HCT116 (cell line): ENCODE measurements around the gene SGTB. TPM values are rescaled to one million over a fixed set of nuclear protein-coding genes. Genes with fewer than 3 reads are reported as not detected.

Experiments
- ATAC-seq: fragments of 200-7000 bp; cut with Tn5 transposase; 2 replicates; pipeline ENCODE4 v1.9.1; 2020; ENCODE audit warnings: mild to moderate bottlenecking, moderate library complexity
- BruUV-seq: library from RNA; stranded (reverse); fragments of 400-500 nt; replicated peaks from 2 replicates; lab custom pipeline; 2021; lab: Mats Ljungman, UMichigan
- CTCF ChIA-PET: fragments of 300-600 bp; sonication (Branson Sonifier 250); formaldehyde crosslinking; loops from one replicate; lab custom pipeline; 2021; ENCODE audit warnings: antibody characterized with exemption; lab: Charles Lee
- POLR2A ChIA-PET: fragments of 300-600, 350-600 bp; sonication (Branson Sonifier 250); formaldehyde crosslinking; loops from one replicate; lab custom pipeline; 2021; ENCODE audit warnings: antibody characterized with exemption; lab: Charles Lee
- RAD21 ChIA-PET, 2 experiments: fragments of 300-600 bp; sonication (Branson Sonifier 250); formaldehyde crosslinking; loops; one replicate each; lab custom pipeline; 2023; ENCODE audit warnings: low total read pairs in 2 of 2; ENCODE audit not compliant: uncharacterized antibody in 2 of 2, unreplicated experiment in 2 of 2, low non-redundant PET in 1 of 2; lab: Charles Lee
- DNase-seq: peaks from one replicate; pipeline ENCODE4 v3.0.0-alpha.2; 2010; ENCODE audit warnings: low read depth, low spot score
- H2AFZ ChIP-seq: fragments of 200-600 bp; shearing (Covaris generic), sonication (generic); 2 replicates; pipeline ENCODE4 v1.6.1; 2017; ENCODE audit warnings: low read depth, mixed run types, mixed read lengths, antibody characterized with exemption, low read length; ENCODE audit not compliant: poor library complexity, severe bottlenecking
- H3K27ac ChIP-seq: 2 replicates; pipeline ENCODE4 v1.5.1; 2012; ENCODE audit warnings: low read depth, low read length
- H3K27me3 ChIP-seq: fragments of 200-600 bp; sonication (generic); 2 replicates; pipeline ENCODE4 v1.6.1; 2016; ENCODE audit warnings: mixed run types, low read length, mixed read lengths; ENCODE audit not compliant: insufficient read depth
- H3K36me3 ChIP-seq, 2 experiments: fragments of 200-500 bp in 1 of 2; fragments of 200-600 bp in 1 of 2; sonication (Bioruptor generic) in 1 of 2; sonication (generic) in 1 of 2; 2 replicates each; pipeline versions ENCODE4 v1.5.1 to v1.6.1; 2014 to 2016; ENCODE audit warnings: low read length in 2 of 2, inconsistent platforms in 1 of 2, mixed read lengths in 1 of 2, mixed run types in 1 of 2; ENCODE audit not compliant: insufficient read depth in 2 of 2, control insufficient read depth in 1 of 2
- H3K4me1 ChIP-seq, 2 experiments: fragments of 200-600 bp in 1 of 2; sonication (generic) in 1 of 2; 2 replicates each; pipeline versions ENCODE4 v1.5.1 to v1.6.1; 2012 to 2017; ENCODE audit warnings: low read length in 2 of 2, inconsistent platforms in 1 of 2, mild to moderate bottlenecking in 1 of 2, mixed read lengths in 1 of 2, mixed run types in 1 of 2, moderate library complexity in 1 of 2; ENCODE audit not compliant: insufficient read depth in 2 of 2, control insufficient read depth in 1 of 2
- H3K4me2 ChIP-seq: fragments of 200-600 bp; sonication (generic); 2 replicates; pipeline ENCODE4 v1.6.1; 2017; ENCODE audit warnings: mixed run types, low read length, mixed read lengths
- H3K4me3 ChIP-seq, 2 experiments: fragments of 200-600 bp in 1 of 2; sonication (generic) in 1 of 2; replicated peaks in 1 of 2; 2 replicates each; pipeline ENCODE4 v1.5.1; 2011 to 2016; ENCODE audit warnings: low read length in 2 of 2, control low read depth in 1 of 2, low read depth in 1 of 2, mild to moderate bottlenecking in 1 of 2, mixed read lengths in 1 of 2, mixed run types in 1 of 2
- H3K79me2 ChIP-seq: fragments of 200-600 bp; sonication (generic); 2 replicates; pipeline ENCODE4 v1.6.1; 2017; ENCODE audit warnings: mild to moderate bottlenecking, mixed run types, low read length, moderate library complexity, mixed read lengths; ENCODE audit not compliant: insufficient read depth
- H3K9ac ChIP-seq: fragments of 200-600 bp; sonication (generic); 2 replicates; pipeline ENCODE4 v1.6.1; 2016; ENCODE audit warnings: low read length, mixed read lengths
- H3K9me2 ChIP-seq: fragments of 200-600 bp; sonication (generic), shearing (Covaris generic); 2 replicates; pipeline ENCODE4 v1.6.1; 2017; ENCODE audit warnings: mixed run types, mild to moderate bottlenecking, moderate library complexity; ENCODE audit not compliant: insufficient read depth
- H3K9me3 ChIP-seq, 2 experiments: fragments of 200-500 bp in 1 of 2; fragments of 200-600 bp in 1 of 2; sonication (Bioruptor generic) in 1 of 2; sonication (generic) in 1 of 2; 2 replicates each; pipeline ENCODE4 v1.6.1; 2014 to 2017; ENCODE audit warnings: low read length in 2 of 2, mixed read lengths in 2 of 2, inconsistent platforms in 1 of 2, low read depth in 1 of 2, mild to moderate bottlenecking in 1 of 2, mixed run types in 1 of 2, moderate library complexity in 1 of 2; ENCODE audit not compliant: control insufficient read depth in 1 of 2, insufficient read depth in 1 of 2
- H4K20me1 ChIP-seq: fragments of 200-600 bp; sonication (generic), shearing (Covaris generic); 2 replicates; pipeline ENCODE4 v1.6.1; 2017; ENCODE audit warnings: mixed run types, mild to moderate bottlenecking, moderate library complexity; ENCODE audit not compliant: insufficient read depth
- CBX3 ChIP-seq: IDR thresholded peaks from 2 replicates; pipeline ENCODE4 v1.6.1; 2012; ENCODE audit warnings: low read depth
- CEBPB ChIP-seq: IDR thresholded peaks from 2 replicates; pipeline ENCODE4 v1.6.1; 2012; ENCODE audit warnings: low read depth
- EGR1 ChIP-seq: IDR thresholded peaks from 2 replicates; pipeline ENCODE4 v1.6.1; 2012; ENCODE audit warnings: low read depth
- ELF1 ChIP-seq: IDR thresholded peaks from 2 replicates; pipeline ENCODE4 v1.6.1; 2012; ENCODE audit warnings: low read depth, borderline replicate concordance
- EZH2 ChIP-seq: fragments of 200-600 bp; sonication (generic); IDR thresholded peaks from 2 replicates; pipeline ENCODE4 v1.6.1; 2017; ENCODE audit warnings: antibody characterized with exemption, mixed run types
- EZH2phosphoT487 ChIP-seq: fragments of 200-600 bp; IDR thresholded peaks from 2 replicates; pipeline ENCODE4 v1.6.1; 2018; ENCODE audit warnings: antibody characterized with exemption, borderline replicate concordance
- JUND ChIP-seq: IDR thresholded peaks from 2 replicates; pipeline ENCODE4 v1.6.1; 2012
- POLR2A ChIP-seq: IDR thresholded peaks from 2 replicates; pipeline ENCODE4 v1.7.0; 2011; ENCODE audit warnings: borderline replicate concordance; ENCODE audit not compliant: insufficient read depth, insufficient read length; ENCODE audit errors: extremely low read depth
- POLR2AphosphoS5 ChIP-seq: IDR thresholded peaks from 2 replicates; pipeline ENCODE4 v1.6.1; 2011; ENCODE audit warnings: mild to moderate bottlenecking, low read depth, low read length, moderate library complexity
- RAD21 ChIP-seq: IDR thresholded peaks from 2 replicates; pipeline ENCODE4 v1.6.1; 2012; ENCODE audit warnings: low read depth, mild to moderate bottlenecking
- SIN3A ChIP-seq: IDR thresholded peaks from 2 replicates; pipeline ENCODE4 v1.6.1; 2012; ENCODE audit warnings: low read depth
- SP1 ChIP-seq: IDR thresholded peaks from 2 replicates; pipeline ENCODE4 v1.6.1; 2012; ENCODE audit warnings: low read depth
- SRF ChIP-seq: IDR thresholded peaks from 2 replicates; pipeline ENCODE4 v1.6.1; 2012; ENCODE audit warnings: low read depth
- TCF7L2 ChIP-seq: IDR thresholded peaks from 2 replicates; pipeline ENCODE4 v1.7.0; 2011; ENCODE audit warnings: borderline replicate concordance, inconsistent platforms; ENCODE audit not compliant: insufficient read depth, insufficient read length; ENCODE audit errors: extremely low read depth
- YY1 ChIP-seq: IDR thresholded peaks from 2 replicates; pipeline ENCODE4 v1.6.1; 2011; ENCODE audit warnings: low read length, low read depth, moderate library complexity, mild to moderate bottlenecking; ENCODE audit not compliant: insufficient replicate concordance; ENCODE audit errors: extremely low read depth
- ZFX ChIP-seq: fragments of 450-650 bp; IDR thresholded peaks from 2 replicates; pipeline ENCODE4 v1.6.1; 2017
- ZNF274 ChIP-seq: fragments of 200-500 bp; sonication (Bioruptor generic); IDR thresholded peaks from 2 replicates; pipeline ENCODE4 v1.6.1; 2014; ENCODE audit warnings: mild to moderate bottlenecking, low read depth, low read length, inconsistent platforms
- intact Hi-C: fragments of 100-400 bp; cut with micrococcal nuclease; formaldehyde crosslinking; loops from 2 replicates; pipeline ENCODE4 v1.10.0; 2022
- total RNA-seq: library from RNA; stranded (reverse); gene quantifications from one replicate; pipeline ENCODE4 v1.2.1, GENCODE V29; 2021; ENCODE audit not compliant: unreplicated experiment
- TF ChIP-seq, protein P1 (sequence below), 3 experiments: fragments of 200-600 bp in 1 of 3; sonication (generic) in 1 of 3; IDR thresholded peaks in 2 of 3; conservative IDR thresholded peaks in 1 of 3; 2 replicates each; pipeline ENCODE4 v1.5.1; 2012 to 2017; ENCODE audit warnings: low read depth in 2 of 3, low read length in 2 of 3, antibody characterized with exemption in 1 of 3, borderline replicate concordance in 1 of 3, control low read depth in 1 of 3, mild to moderate bottlenecking in 1 of 3, mixed read lengths in 1 of 3, mixed run types in 1 of 3, moderate library complexity in 1 of 3; ENCODE audit not compliant: insufficient read depth in 1 of 3
- TF ChIP-seq, protein P2 (sequence below): IDR thresholded peaks from 2 replicates; pipeline ENCODE4 v1.6.1; 2011; ENCODE audit warnings: mild to moderate bottlenecking, low read length, moderate library complexity; ENCODE audit not compliant: insufficient replicate concordance; ENCODE audit errors: extremely low read depth
- TF ChIP-seq, protein P3 (sequence below): IDR thresholded peaks from 2 replicates; pipeline ENCODE4 v1.6.1; 2012
- TF ChIP-seq, protein P4 (sequence below): IDR thresholded peaks from 2 replicates; pipeline ENCODE4 v1.6.1; 2012

The SGTB gene
- total RNA-seq, 1 experiment from 2014 or later: 12.6 TPM

DNA sequence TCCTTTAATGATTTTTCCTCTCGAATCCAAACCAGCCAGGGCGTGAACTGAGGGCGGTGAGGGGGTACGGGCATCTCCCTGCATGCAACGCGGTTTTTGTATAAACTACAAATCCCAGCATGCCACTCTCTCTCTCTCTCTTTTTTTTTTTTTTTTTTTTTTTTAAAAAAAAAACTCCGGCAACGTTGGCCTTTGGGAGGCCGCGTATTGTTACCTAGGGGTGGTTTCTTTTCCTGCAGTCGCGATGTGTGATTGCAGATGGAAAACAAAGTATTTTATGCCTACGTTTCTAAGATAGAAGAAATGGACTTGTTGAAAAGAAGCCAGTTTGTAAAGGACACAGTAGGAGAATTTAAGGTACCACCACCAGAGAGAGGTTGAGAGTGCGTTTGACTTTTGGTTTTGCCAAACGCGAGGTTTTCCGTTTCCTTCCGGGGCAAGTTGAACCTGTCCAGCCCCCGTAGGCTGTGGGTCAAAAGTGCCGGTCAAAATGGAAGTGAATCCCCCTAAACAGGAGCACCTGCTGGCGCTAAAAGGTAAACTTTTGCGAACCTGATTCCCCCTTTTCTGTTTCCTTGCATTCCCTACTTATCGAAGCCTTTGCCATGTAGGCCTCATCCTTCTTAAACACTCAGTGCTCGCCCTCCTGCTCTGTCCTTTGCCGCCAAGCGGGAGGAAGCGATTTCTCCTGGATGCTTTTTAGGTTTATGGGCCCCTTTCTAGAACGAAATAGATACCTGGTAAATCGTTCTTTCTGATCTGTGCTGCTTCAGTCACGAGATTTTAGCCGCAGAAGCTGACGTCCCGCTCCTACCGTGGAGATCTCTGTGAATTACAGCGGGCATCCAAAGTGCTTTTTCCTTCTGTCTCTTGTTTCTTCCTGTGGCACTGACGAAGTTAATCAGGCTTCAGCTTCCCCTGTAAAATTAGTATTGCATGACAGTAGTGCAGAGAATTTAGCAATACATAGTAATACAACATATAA is 97.0 kb downstream of the SGTB start, which contains the start of the genes SHLD3 and TRAPPC13:
SHLD3 (plus strand) TSS at position 457 of the 985 bp plus-strand sequence. CDS start 4,561 bp downstream, outside the sequence.
TRAPPC13 (plus strand) TSS at position 457 of the 985 bp plus-strand sequence; CDS start at position 491, 34 bp downstream.
- TSS peak; percentile 79 for BruUV-seq
- TF ChIP-seq SRF (no peak; the same call in 1 of the 2 replicates), POLR2A (no peak), TCF7L2 (peak; percentile 55), RAD21 (no peak), CEBPB (no peak), ZFX (peak; percentile 55), JUND (no peak), EZH2phosphoT487 (no peak), ZNF274 (no peak), CBX3 (peak; percentile 32; the same call in 1 of the 2 replicates), YY1 (peak; percentile 88), SIN3A (peak; percentile 57), ELF1 (peak; percentile 64), EGR1 (peak; percentile 52; the same call in 1 of the 2 replicates), SP1 (peak; percentile 38; the same call in 1 of the 2 replicates), EZH2 (no peak), POLR2AphosphoS5 (peak; percentile 61; the same call in 1 of the 2 replicates)
- TF ChIP-seq, protein P1, sequence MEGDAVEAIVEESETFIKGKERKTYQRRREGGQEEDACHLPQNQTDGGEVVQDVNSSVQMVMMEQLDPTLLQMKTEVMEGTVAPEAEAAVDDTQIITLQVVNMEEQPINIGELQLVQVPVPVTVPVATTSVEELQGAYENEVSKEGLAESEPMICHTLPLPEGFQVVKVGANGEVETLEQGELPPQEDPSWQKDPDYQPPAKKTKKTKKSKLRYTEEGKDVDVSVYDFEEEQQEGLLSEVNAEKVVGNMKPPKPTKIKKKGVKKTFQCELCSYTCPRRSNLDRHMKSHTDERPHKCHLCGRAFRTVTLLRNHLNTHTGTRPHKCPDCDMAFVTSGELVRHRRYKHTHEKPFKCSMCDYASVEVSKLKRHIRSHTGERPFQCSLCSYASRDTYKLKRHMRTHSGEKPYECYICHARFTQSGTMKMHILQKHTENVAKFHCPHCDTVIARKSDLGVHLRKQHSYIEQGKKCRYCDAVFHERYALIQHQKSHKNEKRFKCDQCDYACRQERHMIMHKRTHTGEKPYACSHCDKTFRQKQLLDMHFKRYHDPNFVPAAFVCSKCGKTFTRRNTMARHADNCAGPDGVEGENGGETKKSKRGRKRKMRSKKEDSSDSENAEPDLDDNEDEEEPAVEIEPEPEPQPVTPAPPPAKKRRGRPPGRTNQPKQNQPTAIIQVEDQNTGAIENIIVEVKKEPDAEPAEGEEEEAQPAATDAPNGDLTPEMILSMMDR (IDR thresholded peaks at IDR 0.05 in 2 of 3, conservative IDR thresholded peaks at IDR 0.05 in 1 of 3; ENCODE audit: borderline replicate concordance in 1 of 3, insufficient read depth in 1 of 3, low read depth in 2 of 3, low read length in 2 of 3): no peak
- TF ChIP-seq, protein P2, sequence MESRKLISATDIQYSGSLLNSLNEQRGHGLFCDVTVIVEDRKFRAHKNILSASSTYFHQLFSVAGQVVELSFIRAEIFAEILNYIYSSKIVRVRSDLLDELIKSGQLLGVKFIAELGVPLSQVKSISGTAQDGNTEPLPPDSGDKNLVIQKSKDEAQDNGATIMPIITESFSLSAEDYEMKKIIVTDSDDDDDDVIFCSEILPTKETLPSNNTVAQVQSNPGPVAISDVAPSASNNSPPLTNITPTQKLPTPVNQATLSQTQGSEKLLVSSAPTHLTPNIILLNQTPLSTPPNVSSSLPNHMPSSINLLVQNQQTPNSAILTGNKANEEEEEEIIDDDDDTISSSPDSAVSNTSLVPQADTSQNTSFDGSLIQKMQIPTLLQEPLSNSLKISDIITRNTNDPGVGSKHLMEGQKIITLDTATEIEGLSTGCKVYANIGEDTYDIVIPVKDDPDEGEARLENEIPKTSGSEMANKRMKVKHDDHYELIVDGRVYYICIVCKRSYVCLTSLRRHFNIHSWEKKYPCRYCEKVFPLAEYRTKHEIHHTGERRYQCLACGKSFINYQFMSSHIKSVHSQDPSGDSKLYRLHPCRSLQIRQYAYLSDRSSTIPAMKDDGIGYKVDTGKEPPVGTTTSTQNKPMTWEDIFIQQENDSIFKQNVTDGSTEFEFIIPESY: peak; percentile 28
- TF ChIP-seq, protein P3, sequence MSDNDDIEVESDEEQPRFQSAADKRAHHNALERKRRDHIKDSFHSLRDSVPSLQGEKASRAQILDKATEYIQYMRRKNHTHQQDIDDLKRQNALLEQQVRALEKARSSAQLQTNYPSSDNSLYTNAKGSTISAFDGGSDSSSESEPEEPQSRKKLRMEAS: peak; percentile 63
- TF ChIP-seq, protein P4, sequence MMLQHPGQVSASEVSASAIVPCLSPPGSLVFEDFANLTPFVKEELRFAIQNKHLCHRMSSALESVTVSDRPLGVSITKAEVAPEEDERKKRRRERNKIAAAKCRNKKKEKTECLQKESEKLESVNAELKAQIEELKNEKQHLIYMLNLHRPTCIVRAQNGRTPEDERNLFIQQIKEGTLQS: no peak

More for the DNA sequence above, 97.0 kb downstream of the SGTB start, which contains the start of the genes SHLD3 and TRAPPC13:
- peak within 1 kb of the TSS; percentile 62 for H3K27ac ChIP-seq
- peak; percentile 76 for ATAC-seq
- peaks cover 2 to 17% of the 10 kb centered on the region in 2 experiments; a peak in 2 of 4 replicates for H3K4me1 ChIP-seq
- CTCF ChIA-PET: no interaction called here
- DNase-seq: peak; percentile 85
- H3K9me3 ChIP-seq: no peaks in the 10 kb centered on the region
- H4K20me1 ChIP-seq: peaks cover 3% of the 10 kb centered on the region; the same call in 1 of the 2 replicates
- peak within 1 kb of the TSS; percentile 78 for H3K9ac ChIP-seq
- intact Hi-C loops: loop anchor here (2.0 kb wide), 1 partner anchor 62 kb away; the partner anchor contains the start of genes CENPK and PPWD1
- RAD21 ChIA-PET: no interaction called here
- no peaks in the 10 kb centered on the region for H3K9me2 ChIP-seq
- peak within 1 kb of the TSS; percentile 95 for H2AFZ ChIP-seq
- H3K4me2 ChIP-seq: peak within 1 kb of the TSS; percentile 83
- H3K79me2 ChIP-seq: peaks cover 60% of the 10 kb centered on the region
- POLR2A ChIA-PET: no interaction called here
- no peaks in the 10 kb centered on the region for H3K36me3 ChIP-seq
- H3K4me3 ChIP-seq: peak within 1 kb of the TSS; percentile 78 to 79
- no peaks in the 10 kb centered on the region for H3K27me3 ChIP-seq
